ENCODE measurements around the gene SLC22A1. TPM values are rescaled to one million over a fixed set of nuclear protein-coding genes. Genes with fewer than 3 reads are reported as not detected.

Gene SLC22A1
- total and polyA plus RNA-seq, 2 experiments from 2014 or later, result 6.7 to 12.9 TPM

GRCh38 chr6:160167604-160168399 is 46.2 kb downstream of the SLC22A1 start:
- H3K4me3 ChIP-seq, result no peak overlapping the region
- 82% methylated on average over 7 of the region's 7 CpGs for WGBS (ENCODE audit: low lambda C conversion rate, missing lambda C conversion rate)
- no peaks in the 10 kb centered on the region for H3K79me2 ChIP-seq
- peaks cover 4% of the 10 kb centered on the region for H3K4me1 ChIP-seq (ENCODE audit: insufficient read depth)
- no peaks in the 10 kb centered on the region for H3K36me3 ChIP-seq (replicated peaks; ENCODE audit: insufficient read depth, low read depth)
- no peaks in the 10 kb centered on the region for H3K9me3 ChIP-seq (ENCODE audit: low read depth)
- no peak overlapping the region for H3K4me2 ChIP-seq
- DNase-seq (ENCODE audit: low spot score), result no peak
- no peak overlapping the region for H2AFZ ChIP-seq
- H3K27ac ChIP-seq, result peak overlapping the region; percentile 59
- TF ChIP-seq CTCF (IDR thresholded peaks at IDR 0.05; ENCODE audit: poor library complexity) (peak; percentile 18), EZH2 (IDR thresholded peaks at IDR 0.05; ENCODE audit: borderline replicate concordance) (no peak), EZH2phosphoT487 (IDR thresholded peaks at IDR 0.05; ENCODE audit: low read depth, severe bottlenecking, unreplicated experiment) (no peak)
- H3K9me2 ChIP-seq (replicated peaks; ENCODE audit: insufficient read depth), result no peaks in the 10 kb centered on the region
- H3K27me3 ChIP-seq, result no peaks in the 10 kb centered on the region
- H4K20me1 ChIP-seq (ENCODE audit: insufficient read depth, poor library complexity, severe bottlenecking), result no peaks in the 10 kb centered on the region

GRCh38 chr6:160170018-160170680 is 48.5 kb downstream of the SLC22A1 start:
- Histone ChIP-seq H3K4me2 (no peak overlapping the region), H2AFZ (no peak overlapping the region), H3K79me2 (no peaks in the 10 kb centered on the region), H3K9me2 (replicated peaks; ENCODE audit: insufficient read depth) (no peaks in the 10 kb centered on the region), H3K27ac (peak overlapping the region; percentile 7), H3K27me3 (no peaks in the 10 kb centered on the region), H3K4me3 (no peak overlapping the region), H3K36me3 (replicated peaks; ENCODE audit: insufficient read depth, low read depth) (no peaks in the 10 kb centered on the region), H3K9me3 (ENCODE audit: low read depth) (no peaks in the 10 kb centered on the region), H4K20me1 (ENCODE audit: insufficient read depth, poor library complexity, severe bottlenecking) (no peaks in the 10 kb centered on the region), H3K4me1 (ENCODE audit: insufficient read depth) (peaks cover 4% of the 10 kb centered on the region)
- no peak for TF ChIP-seq EZH2 (IDR thresholded peaks at IDR 0.05; ENCODE audit: borderline replicate concordance)
- no peak for TF ChIP-seq EZH2phosphoT487 (IDR thresholded peaks at IDR 0.05; ENCODE audit: low read depth, severe bottlenecking, unreplicated experiment)
- no peak for TF ChIP-seq CTCF (IDR thresholded peaks at IDR 0.05; ENCODE audit: poor library complexity)
- DNase-seq (ENCODE audit: low spot score), result no peak
- 43% methylated on average over 6 of the region's 6 CpGs for WGBS (ENCODE audit: low lambda C conversion rate, missing lambda C conversion rate)

- Histone ChIP-seq H2AFZ (no peak overlapping the region), H3K9me2 (replicated peaks; ENCODE audit: insufficient read depth) (no peaks in the 10 kb centered on the region), H3K36me3 (replicated peaks; ENCODE audit: insufficient read depth, low read depth) (no peaks in the 10 kb centered on the region), H3K79me2 (no peaks in the 10 kb centered on the region), H3K4me1 (ENCODE audit: insufficient read depth) (peaks cover 2% of the 10 kb centered on the region), H3K4me3 (no peak overlapping the region), H3K4me2 (no peak overlapping the region), H3K9me3 (ENCODE audit: low read depth) (no peaks in the 10 kb centered on the region), H3K27me3 (no peaks in the 10 kb centered on the region), H3K27ac (no peak overlapping the region), H4K20me1 (ENCODE audit: insufficient read depth, poor library complexity, severe bottlenecking) (no peaks in the 10 kb centered on the region)
- no peak for DNase-seq (ENCODE audit: low spot score)
- TF ChIP-seq EZH2 (IDR thresholded peaks at IDR 0.05; ENCODE audit: borderline replicate concordance), result no peak
- TF ChIP-seq EZH2phosphoT487 (IDR thresholded peaks at IDR 0.05; ENCODE audit: low read depth, severe bottlenecking, unreplicated experiment), result no peak
- no peak for TF ChIP-seq CTCF (IDR thresholded peaks at IDR 0.05; ENCODE audit: poor library complexity)
- WGBS (ENCODE audit: low lambda C conversion rate, missing lambda C conversion rate), result 83% methylated on average over 5 of the region's 5 CpGs
These were observed 51.1 kb downstream of the SLC22A1 start for GRCh38 chr6:160172704-160173103.
